Transverse colon (tissue), 3 donors: ENCODE measurements around the gene IRX5.

ENCODE experiments used
- EP300 ChIP-seq: sonication (generic); formaldehyde crosslinking; IDR thresholded peaks from one replicate; pipeline ENCODE4 v1.6.1; 2017; ENCODE audit warnings: antibody characterized with exemption, low read depth
- POLR2A ChIP-seq: fragments of 450-650 bp; IDR thresholded peaks from one replicate; pipeline ENCODE4 v1.6.1; 2016; ENCODE audit warnings: antibody characterized with exemption, mild to moderate bottlenecking, moderate library complexity
- TF ChIP-seq, protein P1 (sequence below), 5 experiments: fragments of 200-600 bp in 3 of 5; fragments of 450-650 bp in 2 of 5; sonication (generic) in 3 of 5; IDR thresholded peaks; 1 replicate in 2 of 5; 2 replicates in 3 of 5; pipeline ENCODE4 v1.5.1; 2016 to 2017; ENCODE audit warnings: antibody characterized with exemption in 5 of 5, inconsistent platforms in 3 of 5, mild to moderate bottlenecking in 2 of 5, moderate library complexity in 1 of 5

DNA sequence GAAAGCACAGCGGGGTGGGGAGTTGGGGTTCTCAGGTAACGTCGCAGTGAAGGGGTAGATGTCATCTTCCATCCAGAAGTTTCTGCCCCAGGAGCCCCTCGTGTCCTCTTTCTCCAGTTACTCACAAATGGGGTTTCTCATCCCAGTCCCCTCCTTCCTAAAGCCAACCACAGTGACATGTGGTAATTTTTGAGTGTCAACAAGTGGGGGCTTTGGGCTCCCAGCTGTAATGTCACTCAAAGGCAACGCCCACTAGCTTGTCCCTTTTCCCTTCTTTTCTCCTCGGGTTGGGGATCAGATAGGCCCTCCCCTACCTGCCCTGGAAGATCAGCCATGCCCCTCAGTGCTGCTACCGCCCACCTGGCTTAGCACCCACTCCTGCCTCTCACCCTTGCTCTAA lies 14.4 kb downstream of the IRX5 start:
- TF ChIP-seq, protein P1, sequence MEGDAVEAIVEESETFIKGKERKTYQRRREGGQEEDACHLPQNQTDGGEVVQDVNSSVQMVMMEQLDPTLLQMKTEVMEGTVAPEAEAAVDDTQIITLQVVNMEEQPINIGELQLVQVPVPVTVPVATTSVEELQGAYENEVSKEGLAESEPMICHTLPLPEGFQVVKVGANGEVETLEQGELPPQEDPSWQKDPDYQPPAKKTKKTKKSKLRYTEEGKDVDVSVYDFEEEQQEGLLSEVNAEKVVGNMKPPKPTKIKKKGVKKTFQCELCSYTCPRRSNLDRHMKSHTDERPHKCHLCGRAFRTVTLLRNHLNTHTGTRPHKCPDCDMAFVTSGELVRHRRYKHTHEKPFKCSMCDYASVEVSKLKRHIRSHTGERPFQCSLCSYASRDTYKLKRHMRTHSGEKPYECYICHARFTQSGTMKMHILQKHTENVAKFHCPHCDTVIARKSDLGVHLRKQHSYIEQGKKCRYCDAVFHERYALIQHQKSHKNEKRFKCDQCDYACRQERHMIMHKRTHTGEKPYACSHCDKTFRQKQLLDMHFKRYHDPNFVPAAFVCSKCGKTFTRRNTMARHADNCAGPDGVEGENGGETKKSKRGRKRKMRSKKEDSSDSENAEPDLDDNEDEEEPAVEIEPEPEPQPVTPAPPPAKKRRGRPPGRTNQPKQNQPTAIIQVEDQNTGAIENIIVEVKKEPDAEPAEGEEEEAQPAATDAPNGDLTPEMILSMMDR (IDR thresholded peaks at IDR 0.05) = no peak
- TF ChIP-seq POLR2A (no peak), EP300 (no peak)
